Mammary epithelial cell (primary cell): Measurements from ENCODE around the gene POLR2L.

Experiments used
- EZH2 ChIP-seq: IDR thresholded peaks from 2 replicates; pipeline ENCODE4 v1.6.1; 2012; ENCODE audit warnings: low read length, inconsistent platforms, borderline replicate concordance
- TF ChIP-seq, protein P1 (sequence below), 2 donors: IDR thresholded peaks in 1 of 2; conservative IDR thresholded peaks in 1 of 2; 2 replicates each; pipeline ENCODE4 v1.5.1; 2011 to 2012; ENCODE audit warnings: inconsistent platforms in 2 of 2, low read length in 2 of 2, mild to moderate bottlenecking in 2 of 2, control low read depth in 1 of 2, low read depth in 1 of 2; ENCODE audit not compliant: insufficient read depth in 1 of 2; ENCODE audit errors: extremely low read depth in 1 of 2

GRCh38 chr11:861105-861479, 18.8 kb upstream of the POLR2L start:
- no peak for TF ChIP-seq EZH2
- TF ChIP-seq, protein P1, sequence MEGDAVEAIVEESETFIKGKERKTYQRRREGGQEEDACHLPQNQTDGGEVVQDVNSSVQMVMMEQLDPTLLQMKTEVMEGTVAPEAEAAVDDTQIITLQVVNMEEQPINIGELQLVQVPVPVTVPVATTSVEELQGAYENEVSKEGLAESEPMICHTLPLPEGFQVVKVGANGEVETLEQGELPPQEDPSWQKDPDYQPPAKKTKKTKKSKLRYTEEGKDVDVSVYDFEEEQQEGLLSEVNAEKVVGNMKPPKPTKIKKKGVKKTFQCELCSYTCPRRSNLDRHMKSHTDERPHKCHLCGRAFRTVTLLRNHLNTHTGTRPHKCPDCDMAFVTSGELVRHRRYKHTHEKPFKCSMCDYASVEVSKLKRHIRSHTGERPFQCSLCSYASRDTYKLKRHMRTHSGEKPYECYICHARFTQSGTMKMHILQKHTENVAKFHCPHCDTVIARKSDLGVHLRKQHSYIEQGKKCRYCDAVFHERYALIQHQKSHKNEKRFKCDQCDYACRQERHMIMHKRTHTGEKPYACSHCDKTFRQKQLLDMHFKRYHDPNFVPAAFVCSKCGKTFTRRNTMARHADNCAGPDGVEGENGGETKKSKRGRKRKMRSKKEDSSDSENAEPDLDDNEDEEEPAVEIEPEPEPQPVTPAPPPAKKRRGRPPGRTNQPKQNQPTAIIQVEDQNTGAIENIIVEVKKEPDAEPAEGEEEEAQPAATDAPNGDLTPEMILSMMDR (conservative IDR thresholded peaks at IDR 0.05 in 1 of 2, IDR thresholded peaks at IDR 0.05 in 1 of 2; ENCODE audit: extremely low read depth in 1 of 2, insufficient read depth in 1 of 2, low read depth in 1 of 2, low read length in 2 of 2): no peak
